RPMI8226 (cell line): ENCODE results near the gene OR52E5.

Experiments used
- DNase-seq: peaks from one replicate; pipeline ENCODE4 v3.0.0-alpha.2; 2015

Gene OR52E5

DNA sequence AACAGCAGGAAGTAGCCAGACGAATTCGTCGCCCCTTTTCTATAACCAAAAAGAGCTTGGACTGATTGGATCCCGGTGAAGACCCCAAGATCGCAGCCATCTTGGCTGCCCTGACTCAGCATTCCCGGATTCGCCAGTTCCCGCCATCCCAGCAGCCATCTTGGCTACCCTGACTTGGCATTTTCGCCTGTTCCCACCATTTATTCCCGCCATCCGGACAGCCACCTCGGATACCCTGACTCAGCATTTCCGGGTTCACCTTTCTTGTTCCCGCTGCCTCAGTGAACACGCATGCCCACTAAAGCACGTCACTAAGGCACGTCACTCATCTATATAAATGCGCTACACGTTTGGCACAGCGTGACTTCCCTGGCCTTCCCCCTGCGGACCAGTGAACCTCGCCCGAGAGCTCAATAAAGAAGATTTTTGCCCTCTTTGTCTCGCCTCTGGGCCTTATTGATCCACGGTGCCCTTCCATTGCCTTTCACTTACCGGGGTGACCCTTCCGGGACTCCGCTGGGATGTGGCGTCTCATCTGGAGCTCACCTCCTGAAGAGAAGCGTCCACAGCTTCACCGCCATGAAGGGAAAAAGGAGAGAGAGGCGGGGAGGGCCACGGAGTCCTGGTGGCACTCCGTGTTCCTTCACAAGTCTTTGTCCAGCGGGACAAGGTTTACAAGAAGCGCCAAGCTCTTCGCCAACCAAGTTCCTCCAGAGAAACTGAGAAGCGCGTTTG lies 45.0 kb downstream of the OR52E5 start:
- DNase-seq = peak; percentile 27

DNA sequence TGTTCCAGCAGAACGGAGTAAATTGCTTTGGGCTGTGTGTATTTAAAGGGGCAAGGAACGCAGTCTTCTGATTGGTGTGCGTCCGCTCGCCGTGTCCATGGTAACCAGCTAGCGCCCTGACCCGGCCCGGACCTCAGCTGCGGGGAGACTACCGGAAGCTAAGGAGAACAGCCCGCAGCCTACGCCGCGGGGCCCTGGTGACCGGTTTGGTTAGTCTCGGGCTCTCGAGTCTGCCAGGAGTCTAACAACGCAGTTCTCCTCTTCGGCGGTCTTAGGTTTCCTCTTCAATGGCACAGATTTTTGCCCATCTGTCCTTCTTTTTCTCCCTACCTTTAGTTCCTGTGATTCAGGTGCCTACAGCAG lies 45.6 kb downstream of the OR52E5 start:
- peak; percentile 51 for DNase-seq

DNA sequence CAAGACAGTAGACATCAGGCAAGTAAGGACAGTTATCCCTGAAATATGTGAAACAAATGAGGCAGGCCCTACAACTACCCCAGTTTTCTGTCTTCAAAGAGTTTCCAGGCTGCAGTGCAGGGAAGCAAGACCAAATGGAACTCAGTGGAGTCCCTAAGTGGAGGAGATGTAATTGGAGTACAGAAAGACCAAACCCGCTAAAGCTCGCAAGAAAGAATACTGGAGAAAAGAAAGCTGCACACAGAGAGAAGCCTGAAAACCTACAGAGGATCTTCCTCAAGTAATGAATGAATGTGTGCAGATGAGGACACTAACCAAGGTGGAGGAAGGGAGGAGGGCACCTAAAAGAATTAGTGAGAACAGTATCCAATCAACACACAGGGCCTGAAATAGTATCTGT lies 47.7 kb downstream of the OR52E5 start:
- DNase-seq = no peak

DNA sequence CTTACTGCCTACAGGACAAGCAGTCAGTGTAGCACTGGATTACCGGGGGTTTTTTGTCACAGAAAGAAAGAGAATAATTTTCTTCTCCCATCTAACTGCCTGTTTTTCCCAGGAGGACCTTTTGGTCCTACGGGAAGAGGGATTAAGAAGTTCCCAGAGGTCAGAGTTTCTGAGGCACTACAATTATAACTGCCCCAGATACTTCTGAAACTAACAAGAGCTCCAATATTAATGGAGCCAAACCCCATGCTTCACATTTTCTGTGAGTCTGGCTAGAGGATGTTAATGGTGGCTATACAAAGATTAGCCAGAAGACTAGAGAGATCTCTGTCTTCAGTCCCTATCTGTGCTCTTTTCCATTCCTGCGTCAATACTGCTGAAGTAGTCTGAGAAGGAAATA lies 48.9 kb downstream of the OR52E5 start, which contains the start of gene OR56A3:
TSS of gene OR56A3 (plus strand) at position 301 of the 400 bp plus-strand sequence. CDS start 5,096 bp downstream, outside the sequence.
- no peak for DNase-seq
